ENCODE measurements around the gene PDE4D.

PDE4D gene

GRCh38 chr5:59652449-59652848 is 241.1 kb downstream of the PDE4D start:
- Histone ChIP-seq H3F3A (ENCODE audit: insufficient read depth, low read length) (no peaks in the 10 kb centered on the region), H3K27me3 (replicated peaks; ENCODE audit: insufficient read depth, low read length) (no peaks in the 10 kb centered on the region), H3K27ac (ENCODE audit: low read length) (no peak overlapping the region), H4K20me1 (ENCODE audit: insufficient read depth, low read length) (no peaks in the 10 kb centered on the region), H3K4me2 (ENCODE audit: low read depth, low read length) (no peak overlapping the region), H3K4me3 (ENCODE audit: low read length) (no peak overlapping the region), H3K36me3 (replicated peaks; ENCODE audit: insufficient read depth, low read length) (no peaks in the 10 kb centered on the region), H3K9me3 (replicated peaks; ENCODE audit: insufficient read depth, low read length) (no peaks in the 10 kb centered on the region), H2AFZ (ENCODE audit: low read length) (no peak overlapping the region), H3K9me2 (replicated peaks; ENCODE audit: insufficient read depth, low read length) (no peaks in the 10 kb centered on the region), H3K79me2 (ENCODE audit: low read length) (no peaks in the 10 kb centered on the region), H3K4me1 (ENCODE audit: low read length) (0 out of 2 replicates have a peak, but pooled peaks cover 7% of the 10 kb centered on the region), H3K9ac (ENCODE audit: low read length) (no peak overlapping the region)
- DNase-seq = no peak
- TF ChIP-seq CTCF (IDR thresholded peaks at IDR 0.05; ENCODE audit: low read length) (no peak), EZH2 (optimal IDR thresholded peaks at IDR 0.05; ENCODE audit: low read depth, low read length) (no peak), EZH2phosphoT487 (IDR thresholded peaks at IDR 0.05; ENCODE audit: low read length) (no peak)

- H3K4me3 ChIP-seq (ENCODE audit: low read length) = no peak overlapping the region
- H3K27me3 ChIP-seq (replicated peaks; ENCODE audit: insufficient read depth, low read length) = no peaks in the 10 kb centered on the region
- H3K27ac ChIP-seq (ENCODE audit: low read length) = no peak overlapping the region
- no peak overlapping the region for H3K9ac ChIP-seq (ENCODE audit: low read length)
- no peaks in the 10 kb centered on the region for H4K20me1 ChIP-seq (ENCODE audit: insufficient read depth, low read length)
- no peaks in the 10 kb centered on the region for H3K9me2 ChIP-seq (replicated peaks; ENCODE audit: insufficient read depth, low read length)
- H3F3A ChIP-seq (ENCODE audit: insufficient read depth, low read length) = no peaks in the 10 kb centered on the region
- DNase-seq = no peak
- H3K4me1 ChIP-seq (ENCODE audit: low read length) = peaks cover 12% of the 10 kb centered on the region
- H3K36me3 ChIP-seq (replicated peaks; ENCODE audit: insufficient read depth, low read length) = no peaks in the 10 kb centered on the region
- H3K79me2 ChIP-seq (ENCODE audit: low read length) = no peaks in the 10 kb centered on the region
- H3K9me3 ChIP-seq (replicated peaks; ENCODE audit: insufficient read depth, low read length) = no peaks in the 10 kb centered on the region
- H2AFZ ChIP-seq (ENCODE audit: low read length) = no peak overlapping the region
- H3K4me2 ChIP-seq (ENCODE audit: low read depth, low read length) = no peak overlapping the region
- TF ChIP-seq EZH2 (optimal IDR thresholded peaks at IDR 0.05; ENCODE audit: low read depth, low read length) (no peak), CTCF (IDR thresholded peaks at IDR 0.05; ENCODE audit: low read length) (no peak), EZH2phosphoT487 (IDR thresholded peaks at IDR 0.05; ENCODE audit: low read length) (no peak)
Measured at GRCh38 chr5:59648949-59649921, 244.3 kb downstream of the PDE4D start.

- Histone ChIP-seq H3K9ac (ENCODE audit: low read length) (no peak overlapping the region), H3K9me3 (replicated peaks; ENCODE audit: insufficient read depth, low read length) (no peaks in the 10 kb centered on the region), H3K27me3 (replicated peaks; ENCODE audit: insufficient read depth, low read length) (no peaks in the 10 kb centered on the region), H2AFZ (ENCODE audit: low read length) (no peak overlapping the region), H3K4me2 (ENCODE audit: low read depth, low read length) (no peak overlapping the region), H3K36me3 (replicated peaks; ENCODE audit: insufficient read depth, low read length) (no peaks in the 10 kb centered on the region), H4K20me1 (ENCODE audit: insufficient read depth, low read length) (no peaks in the 10 kb centered on the region), H3K27ac (ENCODE audit: low read length) (no peak overlapping the region), H3K4me1 (ENCODE audit: low read length) (peaks cover 12% of the 10 kb centered on the region), H3K4me3 (ENCODE audit: low read length) (no peak overlapping the region), H3F3A (ENCODE audit: insufficient read depth, low read length) (no peaks in the 10 kb centered on the region), H3K9me2 (replicated peaks; ENCODE audit: insufficient read depth, low read length) (no peaks in the 10 kb centered on the region), H3K79me2 (ENCODE audit: low read length) (no peaks in the 10 kb centered on the region)
- no peak for DNase-seq
- TF ChIP-seq EZH2 (optimal IDR thresholded peaks at IDR 0.05; ENCODE audit: low read depth, low read length) (no peak), CTCF (IDR thresholded peaks at IDR 0.05; ENCODE audit: low read length) (no peak), EZH2phosphoT487 (IDR thresholded peaks at IDR 0.05; ENCODE audit: low read length) (no peak)
Measured at GRCh38 chr5:59648038-59648831, 245.3 kb downstream of the PDE4D start.

Measured in MM.1S (cell line).